Ectodermal cell (in vitro differentiated cells): ENCODE results near the gene CS. TPM values are rescaled to one million over a fixed set of nuclear protein-coding genes. Genes with fewer than 3 reads are reported as not detected.
A peak's percentile ranks its signal among the peaks of the same experiment; 100 is the strongest.
"Not testable (repeated sequence)": the region's sequence is repeated elsewhere in the genome, so short reads cannot be mapped to it uniquely, and the experiment has no call there.

Experiments used
- H3K27ac ChIP-seq: 2 replicates; pipeline ENCODE4 v1.7.0; 2013; ENCODE audit warnings: mild to moderate bottlenecking, low read depth, low read length; ENCODE audit not compliant: insufficient read depth, poor library complexity, severe bottlenecking
- H3K27me3 ChIP-seq: 2 replicates; pipeline ENCODE4 v1.7.0; 2013; ENCODE audit warnings: mild to moderate bottlenecking, low read length; ENCODE audit not compliant: insufficient read depth, control insufficient read depth, poor library complexity, severe bottlenecking
- H3K36me3 ChIP-seq: one replicate; pipeline ENCODE4 v1.7.0; 2013; ENCODE audit warnings: low read length; ENCODE audit not compliant: control insufficient read depth, insufficient read depth
- H3K4me1 ChIP-seq: one replicate; pipeline ENCODE4 v1.7.0; 2013; ENCODE audit warnings: low read length; ENCODE audit not compliant: control insufficient read depth, insufficient read depth
- H3K4me3 ChIP-seq: 2 replicates; pipeline ENCODE4 v1.7.0; 2013; ENCODE audit warnings: low read depth, low read length, control low read depth; ENCODE audit not compliant: insufficient read depth
- H3K9me3 ChIP-seq: 2 replicates; pipeline ENCODE4 v1.7.0; 2013; ENCODE audit warnings: mild to moderate bottlenecking, low read length, moderate library complexity; ENCODE audit not compliant: control insufficient read depth
- WGBS, 2 experiments: methylation state at CpG; one replicate each; pipeline ENCODE4 v1.1.7; 2013; ENCODE audit warnings: missing lambda C conversion rate in 2 of 2; 5-methylcytosine and 5-hydroxymethylcytosine counted together
- polyA plus RNA-seq, 4 experiments: library from polyadenylated mRNA; stranded (reverse); fragments of 50-300 nt; gene quantifications; one replicate each; pipeline ENCODE4 v1.2.3, GENCODE V29; 2013

Gene CS
- polyA plus RNA-seq (2013, experiment 1 of 4), result 166 TPM
- polyA plus RNA-seq (2013, experiment 2 of 4), result 164 TPM
- 124 TPM for polyA plus RNA-seq (2013, experiment 3 of 4)
- polyA plus RNA-seq (2013, experiment 4 of 4), result 141 TPM

DNA sequence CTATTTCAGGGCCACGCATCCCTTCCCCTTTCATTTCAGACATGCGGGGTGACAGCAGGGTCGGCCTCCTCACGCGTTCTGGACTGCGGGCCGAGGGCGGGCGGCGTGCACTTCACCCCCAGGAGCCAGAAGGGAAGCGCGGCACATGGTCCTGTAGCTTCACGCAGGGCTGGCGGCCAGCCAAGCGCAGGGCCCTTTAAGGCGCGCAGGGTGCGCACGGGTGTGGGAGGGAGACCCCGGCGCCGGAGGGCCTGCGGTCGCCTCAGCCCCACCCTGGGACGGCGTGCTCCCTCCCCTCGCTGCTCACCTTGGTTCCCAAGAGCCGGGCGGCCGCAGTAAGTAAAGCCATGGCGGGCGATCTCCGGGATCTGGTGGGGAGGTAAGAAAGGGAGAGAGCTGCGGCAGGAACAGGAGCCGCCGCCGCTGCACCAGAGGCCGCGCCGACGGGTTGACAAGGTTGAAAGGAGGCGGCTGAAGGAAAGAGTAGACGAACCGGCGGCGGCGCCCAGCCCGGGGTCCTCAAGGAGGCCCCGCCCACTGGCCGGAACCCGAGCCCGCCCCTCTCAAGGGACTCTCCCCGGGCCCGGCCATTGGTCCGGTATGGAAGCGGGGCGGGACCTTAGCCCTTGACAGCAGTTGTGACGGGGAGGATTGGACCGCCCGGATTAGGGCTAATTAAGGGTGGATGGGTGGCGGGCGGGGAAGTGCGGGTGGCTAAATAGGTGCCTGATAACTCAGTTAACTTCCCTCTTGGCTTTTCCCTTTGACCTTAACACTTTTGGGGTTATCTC lies at the start of gene CS:
CS (minus strand) TSS at position 478 of the 791 bp plus-strand sequence; CDS start at position 349, 129 bp downstream.
- peaks cover 4% of the 10 kb centered on the region for H3K4me1 ChIP-seq
- peak within 1 kb of the TSS; percentile 78 for H3K27ac ChIP-seq
- WGBS, 2 experiments, result 0% methylated on average over 63 of the region's 63 CpGs
- H3K27me3 ChIP-seq, result no peaks in the 10 kb centered on the region
- H3K4me3 ChIP-seq, result peak within 1 kb of the TSS; percentile 96
- H3K9me3 ChIP-seq, result no peaks in the 10 kb centered on the region
- peaks cover 4% of the 10 kb centered on the region for H3K36me3 ChIP-seq

- Histone ChIP-seq H3K4me3 (no peak overlapping the region), H3K27me3 (no peaks in the 10 kb centered on the region), H3K4me1 (no peaks in the 10 kb centered on the region), H3K9me3 (no peaks in the 10 kb centered on the region), H3K27ac (no peak overlapping the region), H3K36me3 (peaks cover 25% of the 10 kb centered on the region)
- 96 to 98% methylated on average over 5 of the region's 5 CpGs for WGBS, 2 experiments
Measured at GRCh38 chr12:56348776-56349175, 48.6 kb upstream of the CS start.

- WGBS, 2 experiments, result 88 to 93% methylated on average over 8 to 9 of the region's 9 CpGs
- not testable (repeated sequence) for H3K9me3 ChIP-seq, H3K4me1 ChIP-seq, H3K27ac ChIP-seq, H3K4me3 ChIP-seq, H3K27me3 ChIP-seq
- H3K36me3 ChIP-seq, result peaks cover 35% of the 10 kb centered on the region
Measured at GRCh38 chr12:56347255-56347654, 47.1 kb upstream of the CS start.

- H3K4me3 ChIP-seq, result no peak overlapping the region
- no peaks in the 10 kb centered on the region for H3K27me3 ChIP-seq
- 89 to 93% methylated on average over 7 of the region's 7 CpGs for WGBS, 2 experiments
- H3K4me1 ChIP-seq, result no peaks in the 10 kb centered on the region
- peaks cover 35% of the 10 kb centered on the region for H3K36me3 ChIP-seq
- H3K9me3 ChIP-seq, result no peaks in the 10 kb centered on the region
- no peak overlapping the region for H3K27ac ChIP-seq
Measured at GRCh38 chr12:56346675-56347074, 46.5 kb upstream of the CS start.

GRCh38 chr12:56342290-56342689 lies 42.2 kb upstream of the CS start:
- 95 to 99% methylated on average over 2 of the region's 2 CpGs for WGBS, 2 experiments
- H3K36me3 ChIP-seq, result peaks cover 16% of the 10 kb centered on the region

DNA sequence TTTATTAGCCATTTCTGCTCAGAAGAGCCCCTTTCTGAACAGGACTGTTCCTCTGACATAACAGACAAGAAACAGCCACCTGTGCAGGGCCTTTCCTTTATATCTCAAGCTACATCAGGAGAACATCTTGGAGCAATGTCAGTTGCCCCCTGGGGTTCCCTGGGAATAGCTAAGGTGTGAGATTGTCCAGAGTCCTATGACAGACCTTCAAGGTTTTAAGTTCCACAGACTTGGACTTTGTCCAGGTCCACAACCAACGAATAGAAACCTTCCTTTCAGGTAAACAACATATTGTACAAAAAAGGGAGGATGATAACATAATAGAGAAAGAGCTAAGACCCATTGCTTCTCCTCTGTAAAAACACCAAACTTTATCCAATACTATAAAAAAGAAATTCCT lies 41.5 kb upstream of the CS start:
- Histone ChIP-seq H3K27ac (no peak overlapping the region), H3K9me3 (no peaks in the 10 kb centered on the region), H3K4me3 (no peak overlapping the region), H3K4me1 (peaks cover 10% of the 10 kb centered on the region), H3K27me3 (no peaks in the 10 kb centered on the region), H3K36me3 (peaks cover 14% of the 10 kb centered on the region)
- no CpG with 5 or more reads among the region's 1 CpG for WGBS, 2 experiments

More at GRCh38 chr12:56342290-56342689, 42.2 kb upstream of the CS start:
- not testable (repeated sequence) for H3K27me3 ChIP-seq, H3K4me3 ChIP-seq, H3K9me3 ChIP-seq, H3K27ac ChIP-seq
- peaks cover 10% of the 10 kb centered on the region for H3K4me1 ChIP-seq

- Histone ChIP-seq H3K9me3 (no peaks in the 10 kb centered on the region), H3K4me1 (peaks cover 10% of the 10 kb centered on the region), H3K4me3 (no peak overlapping the region), H3K36me3 (peaks cover 11% of the 10 kb centered on the region), H3K27me3 (no peaks in the 10 kb centered on the region), H3K27ac (no peak overlapping the region)
- WGBS, 2 experiments, result 100% methylated on average over 1 of the region's 1 CpG
Measured at GRCh38 chr12:56339158-56339422, 39.0 kb upstream of the CS start.

DNA sequence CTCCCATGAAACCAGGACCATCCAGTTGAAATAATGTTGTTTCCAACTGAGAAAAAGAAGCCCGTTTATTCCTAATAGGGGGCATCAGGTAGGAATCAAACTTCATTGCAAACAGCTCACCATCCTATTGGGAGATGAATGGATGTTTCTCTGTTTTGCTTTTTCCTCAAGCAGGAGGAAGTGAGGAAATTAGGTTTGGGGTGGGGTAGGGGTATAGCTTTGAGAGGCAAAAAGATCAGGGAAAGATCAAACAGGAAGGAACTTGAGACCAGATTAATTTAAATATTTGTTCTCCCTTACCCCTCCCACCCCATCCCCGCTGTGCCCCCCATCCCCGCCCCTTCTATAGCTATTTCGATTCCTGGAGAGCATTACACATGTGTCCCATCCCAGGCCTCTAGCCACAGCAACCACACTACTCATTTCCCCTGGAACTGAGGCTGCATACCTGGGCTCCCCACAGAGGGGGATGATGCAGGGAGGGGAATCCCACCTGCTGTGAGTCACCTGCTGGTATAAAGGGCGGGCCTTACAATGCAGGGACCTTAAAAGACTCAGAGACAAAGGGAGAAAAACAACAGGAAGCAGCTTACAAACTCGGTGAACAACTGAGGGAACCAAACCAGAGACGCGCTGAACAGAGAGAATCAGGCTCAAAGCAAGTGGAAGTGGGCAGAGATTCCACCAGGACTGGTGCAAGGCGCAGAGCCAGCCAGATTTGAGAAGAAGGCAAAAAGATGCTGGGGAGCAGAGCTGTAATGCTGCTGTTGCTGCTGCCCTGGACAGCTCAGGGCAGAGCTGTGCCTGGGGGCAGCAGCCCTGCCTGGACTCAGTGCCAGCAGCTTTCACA lies 38.4 kb upstream of the CS start, which contains the start of gene IL23A:
IL23A (plus strand) TSS at position 577 of the 850 bp plus-strand sequence; CDS start at position 738, 161 bp downstream.
- H3K27me3 ChIP-seq, result no peaks in the 10 kb centered on the region
- H3K4me3 ChIP-seq, result no peak within 1 kb of the TSS
- WGBS, 2 experiments, result 29 to 31% methylated on average over 6 to 7 of the region's 9 CpGs
- H3K9me3 ChIP-seq, result no peaks in the 10 kb centered on the region
- peaks cover 9% of the 10 kb centered on the region for H3K36me3 ChIP-seq
- peaks cover 10% of the 10 kb centered on the region for H3K4me1 ChIP-seq
- H3K27ac ChIP-seq, result no peak within 1 kb of the TSS

- H3K4me1 ChIP-seq, result peaks cover 13% of the 10 kb centered on the region
- WGBS, 2 experiments, result 87 to 90% methylated on average over 8 of the region's 8 CpGs
- H3K27ac ChIP-seq, result no peak overlapping the region
- no peaks in the 10 kb centered on the region for H3K27me3 ChIP-seq
- no peaks in the 10 kb centered on the region for H3K9me3 ChIP-seq
- peaks cover 2% of the 10 kb centered on the region for H3K36me3 ChIP-seq
- no peak overlapping the region for H3K4me3 ChIP-seq
Measured at GRCh38 chr12:56337753-56338251, 37.7 kb upstream of the CS start.
